Measurements from ENCODE around the gene CSF2.
A peak's percentile ranks its signal among the peaks of the same experiment; 100 is the strongest.

Gene CSF2
- total RNA-seq = 0 to 583 (median 3.4) reads per million in 9 experiments

GRCh38 chr5:132073231-132074013 lies at the start of gene CSF2:
TSS of gene CSF2 (plus strand) at chr5:132073789. CDS start at chr5:132073824, 35 bp downstream.
- ATAC-seq (replicated peaks) = peak; percentile 53

GRCh38 chr5:132024117-132024435 lies 49.5 kb upstream of the CSF2 start:
- peaks cover 9% of the 10 kb centered on the region for H3K36me3 Mint-ChIP-seq (ENCODE audit: insufficient read depth)
- H3K4me3 Mint-ChIP-seq = no peak overlapping the region
- no peaks in the 10 kb centered on the region for H3K9me3 Mint-ChIP-seq
- no peaks in the 10 kb centered on the region for H3K27me3 Mint-ChIP-seq
- H3K27ac Mint-ChIP-seq = no peak overlapping the region
- DNase-seq (no peak), ATAC-seq (replicated peaks) (no peak)
- peaks cover 26 to 31% of the 10 kb centered on the region in 2 donors for H3K4me1 Mint-ChIP-seq (ENCODE audit: low read depth in 2 of 2)

More at GRCh38 chr5:132073231-132074013, at the start of gene CSF2:
- no peak for DNase-seq
- Mint-ChIP-seq H3K36me3 (ENCODE audit: insufficient read depth) (no peaks in the 10 kb centered on the region), H3K27ac (peak within 1 kb of the TSS; percentile 62 to 70), H3K9me3 (no peaks in the 10 kb centered on the region), H3K4me3 (peak within 1 kb of the TSS; percentile 25 to 63), H3K27me3 (no peaks in the 10 kb centered on the region), H3K4me1 (ENCODE audit: low read depth in 2 of 2) (peaks cover 19 to 54% of the 10 kb centered on the region in 2 donors)

DNA sequence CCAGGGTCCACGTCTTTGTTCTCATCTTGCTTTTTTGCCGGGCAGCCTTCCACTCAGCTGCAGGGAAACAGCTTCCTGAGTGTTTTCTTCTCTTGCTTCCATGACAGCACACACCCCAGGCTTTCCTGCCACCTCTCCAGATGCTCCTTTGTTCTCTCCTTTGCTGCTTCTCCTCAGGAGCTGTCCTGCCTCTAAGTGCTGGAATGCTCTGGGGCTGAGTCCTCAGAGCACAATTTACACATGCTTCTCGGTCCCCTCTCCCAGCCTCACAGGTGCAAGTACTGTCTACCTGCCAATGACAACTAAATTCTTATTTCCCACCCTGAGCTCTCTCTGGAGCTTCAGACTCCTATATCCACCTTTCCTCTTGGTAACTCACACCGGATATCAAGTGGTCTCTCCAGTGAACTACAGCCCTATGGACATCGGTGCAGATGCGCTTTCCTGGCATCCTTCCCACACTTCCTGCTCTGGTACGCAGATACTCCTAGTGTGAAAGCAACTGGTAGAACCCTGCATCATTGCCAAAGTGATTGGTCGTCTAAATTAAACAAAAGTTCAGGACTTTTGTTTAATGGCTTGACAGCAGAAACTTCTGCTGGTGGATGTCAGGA lies 48.7 kb upstream of the CSF2 start:
- DNase-seq (no peak), ATAC-seq (replicated peaks) (no peak)
- peaks cover 24 to 31% of the 10 kb centered on the region in 2 donors for H3K4me1 Mint-ChIP-seq (ENCODE audit: low read depth in 2 of 2)
- H3K9me3 Mint-ChIP-seq = no peaks in the 10 kb centered on the region
- no peak overlapping the region for H3K27ac Mint-ChIP-seq
- H3K4me3 Mint-ChIP-seq = no peak overlapping the region
- peaks cover 8% of the 10 kb centered on the region for H3K36me3 Mint-ChIP-seq (ENCODE audit: insufficient read depth)
- peaks cover 0 to 2% of the 10 kb centered on the region in 2 donors for H3K27me3 Mint-ChIP-seq

GRCh38 chr5:132025403-132025971 lies 48.1 kb upstream of the CSF2 start:
- Mint-ChIP-seq H3K27ac (no peak overlapping the region), H3K27me3 (peaks cover 0 to 8% of the 10 kb centered on the region in 2 donors), H3K4me1 (ENCODE audit: low read depth in 2 of 2) (peaks cover 19 to 30% of the 10 kb centered on the region in 2 donors), H3K9me3 (no peaks in the 10 kb centered on the region), H3K36me3 (ENCODE audit: insufficient read depth) (peaks cover 5% of the 10 kb centered on the region), H3K4me3 (no peak overlapping the region)
- DNase-seq (no peak), ATAC-seq (replicated peaks) (no peak)

DNA sequence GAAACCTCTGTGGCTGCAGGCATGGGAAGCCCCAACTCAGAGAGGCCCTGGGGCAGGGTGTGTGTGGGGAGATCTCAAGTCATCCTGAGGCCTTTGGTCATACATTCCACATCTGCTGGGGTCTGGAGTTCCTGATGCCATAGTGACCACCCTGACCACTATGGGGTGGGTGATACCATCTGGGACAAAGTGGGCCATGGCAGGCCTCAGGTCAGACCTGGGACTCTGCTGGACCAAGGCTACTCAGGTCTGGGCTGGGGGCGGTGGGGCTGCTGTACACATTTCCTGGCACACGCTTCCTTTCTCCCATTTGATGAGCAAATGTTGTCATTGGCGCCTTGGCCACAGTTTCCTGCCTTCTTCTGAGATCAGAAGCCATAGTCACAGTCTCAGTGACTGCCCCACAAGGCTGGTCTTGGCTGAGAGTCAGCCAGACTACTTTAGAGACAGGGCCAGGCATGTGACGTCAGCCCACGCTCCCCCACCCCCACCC lies 47.0 kb upstream of the CSF2 start:
- ATAC-seq (replicated peaks) = peak; percentile 96
- peaks cover 5% of the 10 kb centered on the region for H3K36me3 Mint-ChIP-seq (ENCODE audit: insufficient read depth)
- DNase-seq = peak; percentile 59 to 63 (median 63)
- H3K27ac Mint-ChIP-seq = no peak overlapping the region
- peaks cover 0 to 11% of the 10 kb centered on the region in 2 donors for H3K27me3 Mint-ChIP-seq
- no peaks in the 10 kb centered on the region for H3K9me3 Mint-ChIP-seq
- peaks cover 11 to 24% of the 10 kb centered on the region in 2 donors for H3K4me1 Mint-ChIP-seq (ENCODE audit: low read depth in 2 of 2)
- no peak overlapping the region for H3K4me3 Mint-ChIP-seq

DNA sequence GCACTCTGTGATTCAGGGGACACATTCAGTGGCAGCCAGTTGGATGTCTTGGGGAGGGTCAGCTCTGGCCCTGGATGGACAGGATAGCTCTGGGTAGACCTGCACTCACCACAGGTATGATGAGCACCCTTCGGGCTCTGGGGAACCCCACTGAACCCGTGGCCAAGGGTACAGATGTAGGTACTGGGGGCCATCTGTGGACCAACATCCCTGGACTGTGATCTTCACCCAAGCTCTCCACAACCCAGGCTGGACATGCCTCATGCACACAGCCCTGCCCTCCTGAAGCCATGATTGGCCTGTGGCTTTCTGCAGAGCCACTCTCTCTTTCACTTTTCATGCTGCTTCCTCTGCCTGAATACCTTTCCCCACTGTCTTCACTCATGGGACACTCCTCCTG lies 46.6 kb upstream of the CSF2 start:
- ATAC-seq (replicated peaks) = no peak
- Mint-ChIP-seq H3K27ac (no peak overlapping the region), H3K36me3 (ENCODE audit: insufficient read depth) (peaks cover 5% of the 10 kb centered on the region), H3K9me3 (no peaks in the 10 kb centered on the region), H3K4me3 (no peak overlapping the region), H3K27me3 (peaks cover 0 to 11% of the 10 kb centered on the region in 2 donors), H3K4me1 (ENCODE audit: low read depth in 2 of 2) (peaks cover 11 to 24% of the 10 kb centered on the region in 2 donors)
- no peak for DNase-seq

DNA sequence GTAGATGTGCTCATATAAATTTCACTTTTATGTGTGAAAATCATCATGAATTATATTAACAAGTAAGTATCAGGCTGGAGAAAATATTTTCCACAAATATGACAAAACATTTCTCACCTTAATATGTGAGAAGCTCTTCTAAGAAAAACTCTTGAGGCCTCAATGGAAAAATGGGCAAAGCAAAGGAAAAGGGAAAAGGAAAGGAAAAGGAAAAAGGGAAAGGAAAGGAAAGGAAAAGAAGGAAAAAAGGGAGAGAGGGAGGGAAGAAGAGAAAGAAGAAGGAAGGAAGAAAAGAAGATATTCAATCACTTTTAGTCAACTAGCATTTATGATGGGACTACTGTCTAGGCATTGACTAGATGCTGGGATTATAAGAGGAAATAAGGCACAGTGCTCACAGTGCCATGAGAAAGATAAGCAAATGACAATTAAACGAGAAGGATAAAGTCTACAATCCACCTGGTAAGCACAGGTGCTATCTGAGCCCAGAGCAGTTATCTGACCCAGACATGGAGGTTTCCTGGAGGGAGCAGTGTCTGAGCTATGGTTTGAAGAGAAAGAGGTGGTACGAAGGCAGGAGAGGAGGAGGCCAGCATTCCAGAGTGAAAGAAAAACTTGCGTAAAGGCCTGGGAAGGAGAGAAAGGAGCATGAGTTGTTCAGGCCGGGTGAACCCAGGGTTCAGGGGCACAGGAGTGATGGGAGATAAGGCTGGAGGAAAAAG lies 43.8 kb upstream of the CSF2 start:
- Mint-ChIP-seq H3K36me3 (ENCODE audit: insufficient read depth) (peaks cover 5% of the 10 kb centered on the region), H3K27me3 (peaks cover 0 to 23% of the 10 kb centered on the region in 2 donors), H3K27ac (peak overlapping the region in 1 of 2 donors; percentile 62), H3K9me3 (peaks cover 0 to 5% of the 10 kb centered on the region in 2 donors), H3K4me1 (ENCODE audit: low read depth in 2 of 2) (peaks cover 2 to 16% of the 10 kb centered on the region in 2 donors), H3K4me3 (no peak overlapping the region)
- no peak for DNase-seq
- ATAC-seq (replicated peaks) = no peak

DNA sequence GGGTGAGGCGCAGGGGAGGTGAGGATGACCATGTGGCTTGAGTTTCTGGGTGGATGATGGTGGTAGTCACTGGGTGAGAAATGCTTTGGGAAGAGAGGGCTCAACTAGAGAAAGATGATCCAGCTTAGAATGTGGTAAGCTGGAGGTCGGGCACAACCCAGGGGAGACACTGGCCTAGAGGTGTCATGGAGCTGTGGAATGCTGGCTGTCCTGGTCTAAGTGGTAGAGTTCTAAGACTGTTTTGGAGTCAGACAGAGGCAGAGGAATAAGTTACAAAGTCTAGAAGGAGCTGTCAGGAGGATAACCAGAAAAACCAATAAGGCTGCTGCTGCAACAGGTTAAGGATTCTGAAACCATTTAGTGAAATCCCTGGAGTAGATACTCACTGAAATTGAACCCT lies 43.0 kb upstream of the CSF2 start:
- peak overlapping the region in 1 of 2 donors; percentile 62 for H3K27ac Mint-ChIP-seq
- no peak for ATAC-seq (replicated peaks)

DNA sequence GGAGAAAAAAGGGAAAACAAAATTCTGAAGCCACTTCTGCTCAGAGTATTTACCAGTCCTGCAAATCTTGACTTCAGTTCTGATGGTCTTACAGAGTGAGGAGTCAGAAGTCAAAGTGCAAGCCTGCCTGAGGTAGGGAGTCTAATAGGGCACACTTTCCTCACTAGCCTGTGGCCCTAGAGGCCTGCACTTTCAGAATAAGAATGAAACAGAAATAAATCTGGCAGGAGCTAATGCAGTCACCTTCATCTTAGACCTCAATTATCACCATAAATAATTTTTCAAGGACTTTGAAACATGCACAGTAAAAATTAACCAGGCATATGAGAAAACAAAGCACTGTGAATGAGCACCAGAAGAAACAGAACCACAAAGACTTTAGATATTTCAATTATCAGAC lies 41.4 kb upstream of the CSF2 start:
- Mint-ChIP-seq H3K9me3 (peaks cover 0 to 5% of the 10 kb centered on the region in 2 donors), H3K36me3 (ENCODE audit: insufficient read depth) (no peaks in the 10 kb centered on the region), H3K27me3 (peaks cover 0 to 23% of the 10 kb centered on the region in 2 donors), H3K4me3 (no peak overlapping the region), H3K27ac (no peak overlapping the region), H3K4me1 (ENCODE audit: low read depth in 2 of 2) (peaks cover 2 to 13% of the 10 kb centered on the region in 2 donors)
- DNase-seq (no peak), ATAC-seq (replicated peaks) (no peak)

More for the DNA sequence above, 43.0 kb upstream of the CSF2 start:
- peaks cover 0 to 23% of the 10 kb centered on the region in 2 donors for H3K27me3 Mint-ChIP-seq
- no peak overlapping the region for H3K4me3 Mint-ChIP-seq
- no peak for DNase-seq
- H3K4me1 Mint-ChIP-seq (ENCODE audit: low read depth in 2 of 2) = peaks cover 2 to 16% of the 10 kb centered on the region in 2 donors
- H3K36me3 Mint-ChIP-seq (ENCODE audit: insufficient read depth) = peaks cover 5% of the 10 kb centered on the region
- peaks cover 0 to 5% of the 10 kb centered on the region in 2 donors for H3K9me3 Mint-ChIP-seq

- peaks cover 0 to 23% of the 10 kb centered on the region in 2 donors for H3K27me3 Mint-ChIP-seq
- no peak for DNase-seq
- ATAC-seq (replicated peaks) = no peak
- peaks cover 2 to 4% of the 10 kb centered on the region in 2 donors for H3K4me1 Mint-ChIP-seq (ENCODE audit: low read depth in 2 of 2)
- no peaks in the 10 kb centered on the region for H3K36me3 Mint-ChIP-seq (ENCODE audit: insufficient read depth)
- peaks cover 2 to 5% of the 10 kb centered on the region in 2 donors for H3K9me3 Mint-ChIP-seq
- H3K27ac Mint-ChIP-seq = no peak overlapping the region
- H3K4me3 Mint-ChIP-seq = no peak overlapping the region
Observed at GRCh38 chr5:132033122-132033521, 40.5 kb upstream of the CSF2 start.

GRCh38 chr5:132037353-132037752 lies 36.2 kb upstream of the CSF2 start:
- Mint-ChIP-seq H3K36me3 (ENCODE audit: insufficient read depth) (no peaks in the 10 kb centered on the region), H3K4me1 (ENCODE audit: low read depth in 2 of 2) (no peaks in the 10 kb centered on the region), H3K9me3 (peaks cover 2 to 5% of the 10 kb centered on the region in 2 donors), H3K27ac (no peak overlapping the region), H3K4me3 (no peak overlapping the region), H3K27me3 (peaks cover 2 to 21% of the 10 kb centered on the region in 2 donors)
- ATAC-seq (replicated peaks) (no peak), DNase-seq (no peak)

- H3K27ac Mint-ChIP-seq = no peak overlapping the region
- no peaks in the 10 kb centered on the region for H3K4me1 Mint-ChIP-seq (ENCODE audit: low read depth in 2 of 2)
- DNase-seq (no peak), ATAC-seq (replicated peaks) (no peak)
- no peaks in the 10 kb centered on the region for H3K9me3 Mint-ChIP-seq
- no peak overlapping the region for H3K4me3 Mint-ChIP-seq
- peaks cover 13 to 15% of the 10 kb centered on the region in 2 donors for H3K27me3 Mint-ChIP-seq
- no peaks in the 10 kb centered on the region for H3K36me3 Mint-ChIP-seq (ENCODE audit: insufficient read depth)
Observed at GRCh38 chr5:132044207-132044606, 29.4 kb upstream of the CSF2 start.

DNA sequence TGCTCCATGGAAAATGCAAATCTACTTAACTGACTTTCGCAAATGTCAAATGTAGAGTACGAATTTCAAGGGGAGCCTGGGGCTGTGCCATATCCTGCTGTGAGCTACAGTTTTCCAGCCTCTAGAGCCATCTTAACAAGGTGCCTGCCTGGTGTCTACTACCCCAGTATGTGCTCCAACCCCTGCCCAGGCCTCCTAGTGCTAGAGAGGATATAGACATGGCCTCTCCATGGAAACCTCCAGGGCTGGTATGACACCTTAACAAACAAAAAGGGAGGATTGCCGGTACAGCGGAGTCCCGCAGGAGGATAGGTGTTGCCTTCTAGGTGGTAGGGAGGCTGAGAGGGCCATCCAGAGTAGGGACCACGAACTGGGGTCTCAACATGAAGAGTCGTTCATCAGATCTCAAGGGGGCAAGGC lies 26.7 kb upstream of the CSF2 start:
- Mint-ChIP-seq H3K27me3 (peaks cover 6 to 15% of the 10 kb centered on the region in 2 donors), H3K4me3 (no peak overlapping the region), H3K9me3 (no peaks in the 10 kb centered on the region), H3K27ac (no peak overlapping the region), H3K36me3 (ENCODE audit: insufficient read depth) (no peaks in the 10 kb centered on the region), H3K4me1 (ENCODE audit: low read depth in 2 of 2) (peaks cover 0 to 4% of the 10 kb centered on the region in 2 donors)
- ATAC-seq (replicated peaks) = no peak
- no peak for DNase-seq

Data from effector memory CD8-positive, alpha-beta T cell (primary cell).